Lower leg skin (tissue), 3 donors: ENCODE data around the gene IL24.

Source experiments
- POLR2A ChIP-seq, 2 donors: fragments of 450-650 bp; IDR thresholded peaks; one replicate each; pipeline ENCODE4 v1.6.1; 2016 to 2017; ENCODE audit warnings: antibody characterized with exemption in 2 of 2, mild to moderate bottlenecking in 1 of 2, moderate library complexity in 1 of 2
- TF ChIP-seq, protein P1 (sequence below), 3 donors: fragments of 450-650 bp; IDR thresholded peaks; one replicate each; pipeline ENCODE4 v1.5.1; 2016; ENCODE audit warnings: antibody characterized with exemption in 3 of 3, mild to moderate bottlenecking in 3 of 3, moderate library complexity in 2 of 3

DNA sequence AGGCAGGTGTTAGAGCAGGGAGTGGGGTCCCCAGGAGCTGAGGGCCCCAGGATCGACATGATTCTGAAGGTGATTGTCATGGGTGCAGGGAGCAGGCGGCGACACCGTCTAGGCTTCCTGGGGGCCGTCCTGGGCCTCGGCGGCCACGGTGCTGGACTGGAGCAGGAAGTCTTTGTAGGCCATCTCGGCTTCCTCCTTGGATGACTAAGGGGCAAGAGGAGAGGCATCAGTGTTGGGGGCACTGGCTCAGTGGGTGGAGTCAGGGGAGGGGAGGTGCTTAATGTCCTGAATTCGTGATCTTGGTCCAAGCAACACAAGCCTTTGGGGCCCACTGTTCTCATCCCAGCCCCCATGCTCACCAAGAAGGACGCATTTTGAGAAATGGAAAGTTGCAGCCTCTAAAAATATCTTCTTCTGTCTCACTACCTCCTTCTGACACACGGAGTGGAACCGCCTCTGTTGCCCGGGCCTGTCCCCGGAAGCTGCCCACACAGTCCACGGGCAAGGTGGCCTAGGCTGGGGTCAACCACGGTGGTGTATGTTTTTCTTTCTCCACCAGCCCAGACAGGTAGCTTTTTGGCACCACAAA lies 33.1 kb downstream of the IL24 start:
- TF ChIP-seq, protein P1, sequence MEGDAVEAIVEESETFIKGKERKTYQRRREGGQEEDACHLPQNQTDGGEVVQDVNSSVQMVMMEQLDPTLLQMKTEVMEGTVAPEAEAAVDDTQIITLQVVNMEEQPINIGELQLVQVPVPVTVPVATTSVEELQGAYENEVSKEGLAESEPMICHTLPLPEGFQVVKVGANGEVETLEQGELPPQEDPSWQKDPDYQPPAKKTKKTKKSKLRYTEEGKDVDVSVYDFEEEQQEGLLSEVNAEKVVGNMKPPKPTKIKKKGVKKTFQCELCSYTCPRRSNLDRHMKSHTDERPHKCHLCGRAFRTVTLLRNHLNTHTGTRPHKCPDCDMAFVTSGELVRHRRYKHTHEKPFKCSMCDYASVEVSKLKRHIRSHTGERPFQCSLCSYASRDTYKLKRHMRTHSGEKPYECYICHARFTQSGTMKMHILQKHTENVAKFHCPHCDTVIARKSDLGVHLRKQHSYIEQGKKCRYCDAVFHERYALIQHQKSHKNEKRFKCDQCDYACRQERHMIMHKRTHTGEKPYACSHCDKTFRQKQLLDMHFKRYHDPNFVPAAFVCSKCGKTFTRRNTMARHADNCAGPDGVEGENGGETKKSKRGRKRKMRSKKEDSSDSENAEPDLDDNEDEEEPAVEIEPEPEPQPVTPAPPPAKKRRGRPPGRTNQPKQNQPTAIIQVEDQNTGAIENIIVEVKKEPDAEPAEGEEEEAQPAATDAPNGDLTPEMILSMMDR (IDR thresholded peaks at IDR 0.05), result no peak
- no peak for TF ChIP-seq POLR2A (IDR thresholded peaks at IDR 0.05)
